AG10803 (cell line): ENCODE measurements around the gene PREP.
A peak's percentile ranks its signal among the peaks of the same experiment; 100 is the strongest.

Experiments used
- DNase-seq: peaks from one replicate; pipeline ENCODE4 v3.0.0; 2010; ENCODE audit warnings: low read depth
- H3K4me3 ChIP-seq: 2 replicates; pipeline ENCODE4 v1.5.1; 2011; ENCODE audit warnings: mild to moderate bottlenecking, low read length, control low read depth
- TF ChIP-seq, protein P1 (sequence below): conservative IDR thresholded peaks from 2 replicates; pipeline ENCODE4 v1.5.1; 2011; ENCODE audit warnings: mild to moderate bottlenecking, low read length, control low read depth, inconsistent platforms

The PREP gene

DNA sequence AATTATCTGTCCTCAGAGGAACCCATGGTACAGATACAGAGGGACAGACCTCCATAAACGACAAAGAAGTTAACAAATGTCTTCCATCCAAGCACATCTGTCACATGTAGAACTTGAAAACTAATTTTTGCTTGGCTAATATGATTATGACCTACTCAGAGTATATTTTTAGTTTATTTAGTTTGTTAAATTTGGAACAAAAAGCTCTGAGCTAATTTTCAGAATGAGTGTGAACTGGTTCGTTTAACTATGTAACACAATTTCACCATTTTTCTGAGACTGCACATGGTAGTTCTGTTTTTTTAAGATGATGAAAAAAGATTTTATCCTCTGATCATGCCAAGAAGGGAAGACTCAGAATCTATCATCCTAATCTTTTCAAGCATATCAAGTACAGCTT, 34.4 kb upstream of the PREP start:
- no peak overlapping the region for H3K4me3 ChIP-seq
- TF ChIP-seq, protein P1, sequence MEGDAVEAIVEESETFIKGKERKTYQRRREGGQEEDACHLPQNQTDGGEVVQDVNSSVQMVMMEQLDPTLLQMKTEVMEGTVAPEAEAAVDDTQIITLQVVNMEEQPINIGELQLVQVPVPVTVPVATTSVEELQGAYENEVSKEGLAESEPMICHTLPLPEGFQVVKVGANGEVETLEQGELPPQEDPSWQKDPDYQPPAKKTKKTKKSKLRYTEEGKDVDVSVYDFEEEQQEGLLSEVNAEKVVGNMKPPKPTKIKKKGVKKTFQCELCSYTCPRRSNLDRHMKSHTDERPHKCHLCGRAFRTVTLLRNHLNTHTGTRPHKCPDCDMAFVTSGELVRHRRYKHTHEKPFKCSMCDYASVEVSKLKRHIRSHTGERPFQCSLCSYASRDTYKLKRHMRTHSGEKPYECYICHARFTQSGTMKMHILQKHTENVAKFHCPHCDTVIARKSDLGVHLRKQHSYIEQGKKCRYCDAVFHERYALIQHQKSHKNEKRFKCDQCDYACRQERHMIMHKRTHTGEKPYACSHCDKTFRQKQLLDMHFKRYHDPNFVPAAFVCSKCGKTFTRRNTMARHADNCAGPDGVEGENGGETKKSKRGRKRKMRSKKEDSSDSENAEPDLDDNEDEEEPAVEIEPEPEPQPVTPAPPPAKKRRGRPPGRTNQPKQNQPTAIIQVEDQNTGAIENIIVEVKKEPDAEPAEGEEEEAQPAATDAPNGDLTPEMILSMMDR: no peak
- DNase-seq: no peak

DNA sequence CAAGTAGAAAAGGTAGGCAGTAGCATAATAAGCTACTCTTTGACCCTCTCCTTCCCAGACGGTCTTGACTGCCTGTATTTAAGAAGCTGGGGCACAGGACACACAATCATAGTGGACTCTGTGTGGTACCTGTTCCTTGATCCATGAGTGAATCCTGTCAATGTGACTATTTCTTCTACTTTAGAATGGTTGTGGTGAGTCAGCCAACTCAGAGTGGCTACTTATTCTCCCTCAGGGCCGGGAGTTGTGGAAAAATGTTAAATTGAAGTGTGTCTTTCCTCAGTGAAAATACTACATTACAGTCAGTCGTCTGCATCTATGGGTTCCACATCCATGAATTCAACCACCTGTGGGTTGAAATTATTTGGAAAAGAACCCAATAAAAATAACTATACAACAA, 30.8 kb upstream of the PREP start:
- H3K4me3 ChIP-seq: no peak overlapping the region
- TF ChIP-seq, protein P1: no peak
- DNase-seq: no peak

DNA sequence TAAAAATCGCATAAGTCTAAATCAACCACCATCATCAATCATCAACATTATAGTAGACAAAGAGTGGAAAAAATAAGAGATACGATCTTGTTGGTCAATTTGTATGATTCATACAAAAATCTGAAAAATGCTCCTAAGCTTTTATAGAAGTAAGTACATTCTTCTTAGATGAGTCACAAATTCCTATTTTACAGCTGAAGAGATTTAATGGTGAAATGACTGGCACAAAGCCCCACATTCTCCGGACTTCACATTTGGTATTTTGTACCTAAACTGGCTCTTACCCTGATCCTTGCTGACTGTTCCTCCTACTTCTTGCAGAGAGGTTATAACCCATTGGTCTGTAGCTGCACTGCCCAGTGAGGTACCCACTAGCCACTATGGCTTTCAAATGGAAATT, 29.9 kb upstream of the PREP start:
- TF ChIP-seq, protein P1: no peak
- DNase-seq: peak; percentile 94
- H3K4me3 ChIP-seq: no peak overlapping the region

DNA sequence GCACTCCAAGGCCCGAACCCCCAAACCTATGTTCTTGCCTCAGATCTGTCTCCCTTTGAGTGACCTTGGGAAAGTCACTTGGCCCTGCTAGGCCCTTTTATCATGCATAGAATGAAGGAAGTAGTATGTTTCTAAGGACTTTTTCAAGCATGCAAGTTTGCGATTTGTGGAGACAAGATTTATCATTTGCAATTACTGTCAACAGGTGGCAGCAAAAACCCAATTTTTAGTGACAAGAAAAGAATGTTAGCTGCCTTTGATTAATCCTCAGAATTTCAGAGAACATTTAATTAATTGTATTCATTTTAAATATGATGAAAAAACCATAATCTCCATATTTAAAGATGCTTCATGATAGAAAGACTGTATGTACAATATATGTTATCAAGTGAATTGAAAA, 28.3 kb upstream of the PREP start:
- TF ChIP-seq, protein P1: peak; percentile 59
- DNase-seq: peak; percentile 67
- H3K4me3 ChIP-seq: no peak overlapping the region

DNA sequence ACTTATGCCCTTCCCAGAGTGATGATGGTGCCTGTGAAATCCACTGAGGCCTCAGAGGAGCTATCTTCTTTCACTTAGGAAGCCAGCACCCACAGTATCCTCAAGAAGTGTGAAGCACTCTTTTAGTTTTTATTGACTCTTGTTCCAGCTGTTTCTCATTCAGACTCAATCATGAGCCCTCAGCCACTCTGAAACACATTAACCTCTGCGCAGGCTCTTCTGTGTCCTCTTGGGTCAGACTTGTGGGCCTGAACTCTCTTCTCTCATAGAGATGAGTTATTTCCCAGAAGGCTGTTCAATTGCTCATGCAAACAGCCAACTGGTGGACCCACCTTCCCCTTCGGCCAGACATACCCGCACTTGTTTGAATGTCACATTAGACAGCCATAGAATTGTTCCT, 27.8 kb upstream of the PREP start:
- TF ChIP-seq, protein P1: no peak
- DNase-seq: peak; percentile 28
- H3K4me3 ChIP-seq: no peak overlapping the region

DNA sequence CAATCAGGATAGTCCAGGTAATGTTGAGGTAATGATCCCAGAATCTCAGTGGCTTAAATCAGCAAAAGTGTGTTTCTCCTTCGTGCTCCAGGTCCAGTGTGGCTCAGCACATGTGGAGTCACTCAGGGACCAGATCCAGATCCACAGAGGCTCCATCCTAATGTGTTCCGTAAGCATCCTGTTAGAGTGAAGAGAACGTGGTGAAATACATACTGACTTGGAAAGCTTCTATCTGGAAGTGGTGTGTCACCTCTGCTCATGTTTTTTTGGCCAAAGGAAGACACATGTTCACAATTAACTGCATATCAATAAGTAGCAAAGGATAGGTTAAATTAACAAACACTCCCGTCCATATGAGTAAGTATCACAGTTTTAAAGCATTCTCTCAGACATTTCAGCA, 26.8 kb upstream of the PREP start:
- DNase-seq: peak; percentile 80
- TF ChIP-seq, protein P1: no peak
- no peak overlapping the region for H3K4me3 ChIP-seq

DNA sequence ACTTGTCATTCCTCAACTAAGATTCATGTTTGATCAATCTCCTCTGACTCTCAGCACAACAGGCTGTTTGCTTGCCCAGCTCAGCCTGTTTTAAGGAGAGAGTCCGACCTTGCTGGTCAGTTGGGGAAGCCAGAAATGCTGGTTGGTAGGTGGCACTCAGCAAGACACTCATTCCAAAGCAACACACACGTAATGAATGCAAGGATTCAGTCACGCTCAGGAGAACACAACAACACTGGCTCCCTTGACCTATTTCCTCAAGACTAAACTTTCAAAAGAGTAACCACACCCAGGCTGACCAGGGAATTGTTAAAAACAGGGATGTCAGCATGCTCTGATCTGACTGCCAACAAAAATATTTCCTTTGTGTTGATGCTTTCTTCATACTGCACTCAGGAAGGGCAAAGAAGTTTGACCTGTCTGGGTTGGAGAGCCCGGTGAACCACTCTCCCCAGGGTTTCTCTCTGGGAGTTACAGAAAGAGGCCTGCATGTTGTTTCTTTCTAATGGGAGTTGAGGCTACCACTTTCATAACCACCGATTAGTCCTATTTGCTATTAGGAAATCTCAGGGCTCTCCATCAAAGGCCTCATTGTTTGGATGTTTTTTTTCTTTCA, 25.6 kb upstream of the PREP start:
- TF ChIP-seq, protein P1: no peak
- no peak overlapping the region for H3K4me3 ChIP-seq
- DNase-seq: peak; percentile 73
